NCI-H2196 (cell line): ENCODE results near the gene DPH7.
"Not testable (repeated sequence)": the region's sequence is repeated elsewhere in the genome, so short reads cannot be mapped to it uniquely, and the experiment has no call there.

ENCODE experiments used
- DNase-seq: peaks from one replicate; lab custom pipeline; 2025; ENCODE audit not compliant: unreplicated experiment; lab: John Stamatoyannopoulos, UW

The DPH7 gene

DNA sequence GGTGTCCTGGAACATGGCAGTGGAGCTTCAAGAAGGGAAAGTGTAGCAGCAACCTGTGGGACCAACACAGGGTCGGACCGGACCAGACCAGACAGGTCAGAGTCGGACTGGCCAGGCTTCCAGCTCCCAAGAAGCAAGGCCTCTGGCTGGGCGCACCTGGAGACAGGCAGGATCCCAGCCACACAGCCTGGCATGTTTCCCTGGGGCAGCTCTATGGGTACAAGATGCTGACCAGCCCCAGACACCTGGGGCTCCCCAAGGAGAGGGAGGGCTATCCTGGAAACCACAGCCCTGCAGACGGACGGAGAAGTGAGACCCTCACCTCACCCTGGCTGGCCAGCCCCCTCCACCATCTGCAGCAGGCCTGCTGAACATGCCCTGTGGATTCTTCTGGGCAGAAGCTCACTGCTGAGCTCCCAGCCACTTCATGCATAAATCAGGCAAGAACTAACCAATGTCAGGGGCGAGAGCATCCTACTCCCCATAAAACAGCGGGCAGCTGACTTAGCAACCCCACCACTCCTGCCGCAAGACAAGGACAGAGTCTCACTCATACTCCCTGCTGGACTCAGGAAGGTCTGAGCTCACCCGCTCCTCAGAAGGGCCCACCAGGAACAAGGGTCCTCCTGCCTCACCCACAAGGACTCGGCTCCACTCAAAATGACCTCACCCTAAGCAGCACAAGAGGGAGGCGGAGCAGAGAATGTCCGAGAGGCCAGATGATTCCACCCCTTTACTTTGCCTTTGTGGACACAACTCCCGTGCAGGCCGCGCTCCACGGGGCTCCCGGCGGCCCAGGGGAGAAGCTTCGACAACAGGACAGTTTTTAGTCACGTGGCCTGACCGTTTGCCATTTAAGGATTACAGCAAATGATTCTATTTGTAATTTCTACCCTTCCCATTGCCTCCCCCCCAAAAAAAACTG is 2.9 kb upstream of the DPH7 start:
- DNase-seq = no peak

DNA sequence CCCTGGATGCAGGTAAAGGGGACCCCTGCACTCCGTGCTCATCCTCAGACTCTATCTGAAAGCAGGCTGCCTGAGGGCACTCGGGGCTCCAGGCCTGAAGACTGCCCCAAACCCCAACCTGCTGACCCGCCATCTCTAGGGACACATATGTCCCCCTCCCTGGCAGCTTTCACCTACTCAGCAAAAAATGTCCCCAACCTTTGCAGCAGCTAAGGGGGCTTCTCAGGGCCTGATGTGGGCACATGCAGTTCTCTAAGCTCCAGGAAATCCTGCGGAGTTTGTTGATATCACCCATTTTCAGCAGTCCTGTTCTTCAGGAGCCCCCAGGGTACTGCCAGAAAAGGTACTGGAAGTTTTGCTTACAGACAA is 2.2 kb upstream of the DPH7 start:
- no peak for DNase-seq

DNA sequence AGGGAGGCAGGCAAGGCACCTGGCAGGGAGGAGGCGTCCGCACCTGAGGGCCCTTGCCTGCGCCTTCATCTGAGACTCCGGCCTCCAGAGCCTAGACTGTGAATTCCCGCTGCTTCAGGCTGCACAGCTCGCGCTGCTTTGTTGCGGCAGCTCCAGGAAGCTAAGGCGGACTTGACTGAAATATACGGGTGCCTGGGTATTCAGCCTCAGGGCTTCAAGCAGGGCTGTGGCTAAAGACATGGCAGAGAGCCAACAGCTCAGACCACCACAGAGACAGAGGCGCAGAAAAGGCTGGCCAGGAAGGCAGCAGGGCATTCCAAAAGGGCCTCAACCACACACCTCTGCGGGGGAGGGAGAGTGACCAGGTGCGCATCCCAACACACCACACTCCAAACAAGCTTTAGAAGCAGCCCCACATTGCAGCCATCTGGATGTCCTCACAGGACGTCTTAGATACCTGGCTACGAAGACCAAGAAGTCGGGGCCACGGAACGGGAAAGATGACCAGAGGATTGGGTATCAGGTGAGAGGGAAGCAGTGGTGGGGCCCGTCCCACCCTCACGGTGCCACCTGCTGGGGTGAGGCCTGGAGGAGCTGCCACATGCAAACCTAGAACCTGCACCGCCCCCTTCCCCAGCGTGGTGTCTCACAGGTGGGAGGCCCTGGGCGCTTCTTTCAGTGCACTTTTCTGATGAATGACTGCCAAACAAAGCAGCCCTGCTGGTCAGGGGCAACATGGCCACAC is 1.7 kb upstream of the DPH7 start:
- no peak for DNase-seq

DNA sequence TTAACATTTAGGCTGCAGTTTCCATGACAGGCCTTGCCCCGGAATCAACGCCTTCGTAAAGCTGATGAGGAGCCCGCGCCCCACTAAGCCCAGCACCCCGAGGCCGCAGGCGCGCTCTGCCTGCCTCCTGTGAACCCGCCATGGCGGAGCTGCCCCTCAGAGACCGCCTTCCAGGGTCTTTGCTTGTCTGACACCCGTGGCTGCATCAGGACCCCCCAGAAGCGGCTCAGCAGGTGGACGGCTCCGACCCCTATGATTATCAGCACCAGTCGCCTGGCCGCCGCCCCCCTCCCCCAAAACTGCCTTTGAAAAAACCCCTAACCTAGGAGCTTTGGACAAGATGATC is 507 bp upstream of the DPH7 start:
- DNase-seq = no peak

DNA sequence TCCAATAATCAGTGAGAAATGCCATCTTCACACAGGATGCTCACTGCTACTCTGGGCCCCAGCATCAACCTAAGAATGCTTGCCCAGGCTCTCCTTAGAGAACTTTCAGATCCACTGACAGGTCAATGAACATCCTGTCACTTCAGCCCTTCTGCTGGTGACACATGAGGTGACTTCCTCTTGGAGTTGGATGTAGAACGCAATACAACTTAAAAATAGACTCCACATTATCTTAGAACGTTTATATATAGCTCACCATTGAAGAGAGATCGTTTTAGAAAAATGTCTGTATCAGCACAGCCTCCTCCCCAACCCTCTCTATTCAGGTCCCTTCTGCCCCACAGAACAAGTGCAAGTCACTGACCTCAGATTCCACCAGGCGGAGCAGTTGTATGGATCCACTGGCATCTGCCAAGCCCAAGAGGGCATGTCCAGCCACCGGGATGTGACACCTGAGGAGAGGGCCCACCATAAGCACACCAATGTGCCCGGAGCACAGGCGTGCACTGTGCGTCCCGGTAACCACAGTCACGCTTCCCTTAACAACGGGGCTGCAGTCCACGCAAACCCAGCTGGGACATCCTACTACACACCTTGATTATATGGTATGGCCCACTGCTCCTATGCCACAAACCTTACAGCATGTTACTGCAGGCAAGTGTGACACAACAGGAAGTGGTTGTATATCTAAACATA is 2.9 kb downstream of the DPH7 start:
- no peak for DNase-seq

DNA sequence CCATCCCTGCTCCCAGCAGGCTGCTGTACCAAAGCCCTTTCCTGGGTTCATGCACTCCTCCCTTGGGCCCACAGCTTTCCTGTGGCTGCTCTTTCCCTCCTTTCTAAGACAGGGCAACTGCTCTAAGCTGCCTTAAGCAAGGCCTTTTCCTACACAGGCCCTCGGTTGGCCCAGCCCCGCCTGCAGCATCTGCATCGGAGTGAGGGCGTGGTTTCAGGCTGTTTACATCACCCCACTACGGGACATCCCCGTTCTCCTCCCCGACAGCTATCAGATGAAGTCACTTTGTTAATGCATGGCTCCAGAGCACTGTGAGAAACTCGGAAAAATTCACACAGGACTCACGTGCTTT is 3.4 kb downstream of the DPH7 start:
- DNase-seq = no peak

DNA sequence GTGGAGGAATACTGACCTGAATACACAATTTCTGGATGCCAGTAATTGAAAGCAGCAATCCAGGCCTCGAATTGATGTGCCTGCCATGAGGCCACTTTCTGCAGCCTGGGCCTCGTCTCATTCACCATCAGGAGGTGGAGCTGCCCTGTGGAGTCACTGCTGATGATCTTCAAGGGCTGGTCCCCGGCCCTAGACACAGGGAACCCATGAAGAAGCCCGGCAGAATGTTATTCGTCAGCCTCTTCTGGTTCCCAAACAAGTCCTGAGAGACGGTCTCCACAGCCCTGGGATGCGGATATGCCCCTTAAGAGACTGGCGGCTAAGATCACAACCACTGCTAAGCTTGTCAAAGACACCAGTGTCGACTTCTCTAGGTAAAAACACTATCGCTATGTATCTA is 4.5 kb downstream of the DPH7 start:
- DNase-seq = no peak

DNA sequence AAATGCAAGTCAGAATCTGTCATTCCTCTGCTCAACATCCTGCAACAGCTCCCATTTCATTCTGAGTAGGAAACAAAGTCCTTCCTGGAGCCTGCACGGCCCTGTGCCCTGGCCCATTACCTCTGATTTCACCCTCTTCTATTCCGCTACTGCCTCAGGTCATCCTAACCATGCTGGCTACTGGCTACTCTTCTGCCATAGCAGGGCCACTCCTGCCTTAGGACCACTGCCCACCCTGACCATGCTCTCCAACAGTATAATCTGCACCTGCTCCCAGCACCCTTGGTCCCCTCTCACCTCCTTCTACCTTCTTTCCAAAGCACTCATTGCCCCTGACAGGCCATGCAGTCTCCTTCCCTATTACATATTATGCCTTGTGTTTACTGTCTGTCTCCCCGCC is 8.2 kb downstream of the DPH7 start:
- no peak for DNase-seq

DNA sequence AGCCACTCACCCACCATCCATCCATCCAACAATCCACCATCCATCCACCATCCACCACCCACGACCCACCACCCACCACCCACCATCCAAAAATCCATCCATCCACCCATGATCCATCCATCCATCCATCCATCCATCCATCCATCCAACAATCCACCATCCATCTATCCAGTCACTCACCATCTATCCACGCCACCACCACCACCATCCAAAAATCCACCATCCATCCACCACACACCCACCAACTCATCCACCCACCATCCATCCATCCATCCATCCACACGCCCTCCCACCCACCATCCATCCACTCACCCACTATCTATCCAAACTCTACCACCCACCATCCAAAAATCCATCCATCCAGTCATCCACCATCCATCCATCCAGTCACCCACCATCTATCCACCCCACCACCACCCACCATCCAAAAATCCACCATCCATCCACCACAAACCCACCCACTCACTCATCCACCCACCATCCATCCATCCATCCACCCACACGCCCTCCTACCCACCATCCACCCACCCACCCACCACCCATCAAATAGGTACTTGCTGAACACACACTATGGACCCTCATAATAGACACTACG is 9.0 kb downstream of the DPH7 start:
- DNase-seq = no peak

DNA sequence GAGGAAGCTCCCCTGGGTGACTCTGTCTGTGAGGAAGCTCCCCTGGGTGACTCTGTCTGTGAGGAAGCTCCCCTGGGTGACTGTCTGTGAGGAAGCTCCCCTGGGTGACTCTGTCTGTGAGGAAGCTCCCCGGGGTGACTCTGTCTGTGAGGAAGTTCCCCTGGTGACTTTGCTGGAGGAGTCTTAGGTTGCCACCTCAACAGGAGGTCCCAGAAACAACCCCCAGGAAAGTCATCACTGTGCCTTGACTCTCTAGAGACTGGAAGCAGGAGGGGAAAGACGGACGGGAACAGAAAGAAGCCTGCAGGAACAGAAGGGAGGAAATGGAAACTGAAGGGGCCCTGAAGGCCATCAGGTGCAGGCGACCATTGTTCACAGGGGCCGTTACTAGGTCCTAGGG is 10.3 kb downstream of the DPH7 start:
- not testable (repeated sequence) for DNase-seq

DNA sequence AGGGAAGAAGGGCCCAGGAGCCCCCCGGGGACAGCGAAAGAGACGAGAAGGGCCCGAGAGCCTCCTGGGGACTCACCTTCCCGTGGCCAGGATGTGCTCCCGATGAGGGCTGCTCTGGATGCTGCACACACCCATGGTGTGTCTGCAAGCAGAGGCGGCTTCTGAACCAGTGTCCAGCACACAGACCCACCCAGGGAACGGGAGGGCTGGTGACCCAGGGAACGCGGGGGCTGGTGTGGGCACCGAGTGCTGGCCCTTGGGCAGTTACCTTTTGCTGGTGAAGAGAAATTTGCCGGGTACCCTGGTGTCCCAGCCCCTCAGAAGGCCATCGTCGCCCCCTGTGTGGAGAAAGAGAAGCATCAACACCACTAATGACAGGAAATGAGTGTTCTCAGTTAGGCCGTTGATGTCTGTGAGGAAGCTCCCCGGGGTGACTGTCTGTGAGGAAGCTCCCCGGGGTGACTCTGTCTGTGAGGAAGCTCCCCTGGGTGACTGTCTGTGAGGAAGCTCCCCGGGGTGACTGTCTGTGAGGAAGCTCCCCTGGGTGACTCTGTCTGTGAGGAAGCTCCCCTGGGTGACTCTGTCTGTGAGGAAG is 13.8 kb downstream of the DPH7 start:
- DNase-seq = no peak

DNA sequence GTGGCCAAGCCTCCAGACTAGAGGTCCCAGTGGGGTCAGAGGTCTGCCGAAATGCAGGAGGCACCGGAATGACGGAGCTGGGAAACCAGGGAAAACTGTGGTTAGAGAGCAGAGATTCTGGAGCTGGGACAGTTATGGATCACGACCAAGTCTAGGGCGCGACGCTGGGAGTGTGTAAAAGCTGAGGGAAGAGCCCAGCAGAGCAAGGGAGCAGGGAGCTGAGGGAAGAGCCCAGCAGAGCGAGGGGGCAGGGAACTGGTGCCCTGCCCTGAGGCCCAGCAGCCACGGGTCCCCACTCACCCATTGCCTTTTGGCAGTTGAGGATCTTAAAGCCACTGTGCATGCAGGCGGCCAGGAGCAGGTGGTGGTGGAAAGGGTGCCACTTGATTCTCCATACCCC is 14.6 kb downstream of the DPH7 start:
- DNase-seq = no peak

DNA sequence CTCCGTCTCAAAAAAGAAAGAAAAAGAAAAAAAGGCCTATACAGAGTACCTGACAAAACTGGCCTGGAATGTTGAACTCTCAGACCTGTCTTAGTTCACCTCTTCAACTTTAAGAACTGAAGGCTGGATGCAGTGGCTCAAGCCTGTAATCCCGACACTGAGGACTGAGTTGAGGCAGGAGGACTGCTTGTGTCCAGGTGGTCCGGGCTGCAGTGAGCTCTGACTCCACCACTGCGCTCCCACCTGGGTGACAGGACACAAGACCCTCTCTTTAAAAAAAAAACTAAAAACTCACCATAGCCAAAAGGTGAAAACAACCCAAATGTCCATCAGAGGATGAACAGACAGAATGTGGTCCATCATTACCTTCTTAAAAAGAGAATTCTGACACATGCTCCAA is 20.6 kb downstream of the DPH7 start:
- no peak for DNase-seq

DNA sequence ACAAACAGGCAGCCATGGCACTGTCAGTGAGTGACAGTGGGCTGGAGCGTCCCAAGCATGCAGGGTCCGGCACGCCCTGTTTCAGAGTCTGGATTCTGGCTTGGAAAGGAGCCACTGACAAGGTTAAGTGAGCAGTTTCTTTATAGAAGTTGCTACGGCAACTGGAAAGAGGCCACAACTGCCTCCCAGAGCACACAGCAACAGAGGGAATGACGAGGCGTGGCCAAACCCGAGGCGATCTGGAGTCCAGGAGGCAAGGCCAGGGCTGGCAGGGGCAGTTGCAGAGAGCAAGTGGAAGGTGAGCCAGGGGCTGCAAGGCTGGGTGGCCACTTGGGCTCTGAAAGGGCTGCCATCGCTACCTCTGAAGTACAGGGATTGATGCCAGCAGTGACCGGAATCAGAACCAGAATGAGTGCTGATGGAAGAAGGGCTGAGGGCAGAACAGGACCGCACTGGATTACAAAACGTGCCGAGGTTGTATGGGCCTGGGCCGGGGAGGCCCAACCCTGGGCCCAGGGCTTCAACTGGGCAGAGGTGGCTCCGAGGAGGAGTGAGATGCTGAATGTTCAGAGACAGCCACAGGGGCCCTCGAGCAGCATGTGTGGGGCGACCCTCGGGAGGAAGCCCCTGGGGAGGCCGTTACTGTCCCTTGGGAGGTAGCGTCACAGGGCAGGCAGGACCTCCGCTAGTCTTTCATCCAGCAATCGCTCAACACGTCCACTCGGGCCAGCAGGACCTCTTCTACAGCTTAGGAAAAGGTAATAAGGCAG is 22.5 kb downstream of the DPH7 start:
- DNase-seq = peak; percentile 45

DNA sequence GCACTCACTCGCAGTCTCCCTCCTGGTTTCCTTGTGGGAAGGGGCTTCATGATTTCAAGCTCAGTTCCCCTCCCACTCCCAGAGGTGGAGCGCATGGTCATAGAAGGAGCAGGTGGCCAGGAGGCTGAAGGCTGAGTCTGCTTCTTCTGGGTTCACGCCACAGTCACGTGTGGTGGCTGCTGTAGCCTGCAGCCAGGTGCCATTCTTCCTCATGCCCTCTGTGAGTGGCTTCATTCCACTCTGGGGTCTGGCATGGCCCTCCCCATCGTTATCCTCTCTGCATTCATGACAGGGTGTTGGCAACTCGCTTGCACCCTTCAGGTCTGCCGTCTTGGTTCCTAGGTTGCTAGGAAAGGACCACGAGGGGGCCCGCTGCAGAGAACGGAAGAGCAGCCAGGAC is 23.5 kb downstream of the DPH7 start:
- DNase-seq = no peak

DNA sequence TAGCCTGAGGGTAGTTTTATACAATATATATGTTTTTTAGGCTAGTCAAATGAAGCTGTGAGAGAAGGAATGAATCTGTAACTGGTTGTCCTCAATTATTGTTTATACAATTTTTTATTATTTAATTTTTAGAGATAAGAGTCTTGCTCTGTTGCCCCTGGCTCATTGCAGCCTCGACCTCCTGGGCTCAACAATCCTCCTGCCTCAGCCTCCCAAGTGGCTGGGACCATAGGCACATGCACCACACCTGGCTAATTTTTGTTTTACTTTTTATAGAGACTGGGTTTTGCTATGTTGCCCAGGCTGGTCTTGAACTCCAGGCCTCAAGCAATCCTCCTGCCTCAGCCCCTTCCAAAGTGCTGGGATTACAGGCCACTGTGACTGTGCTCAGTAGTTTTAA is 24.4 kb downstream of the DPH7 start:
- no peak for DNase-seq

DNA sequence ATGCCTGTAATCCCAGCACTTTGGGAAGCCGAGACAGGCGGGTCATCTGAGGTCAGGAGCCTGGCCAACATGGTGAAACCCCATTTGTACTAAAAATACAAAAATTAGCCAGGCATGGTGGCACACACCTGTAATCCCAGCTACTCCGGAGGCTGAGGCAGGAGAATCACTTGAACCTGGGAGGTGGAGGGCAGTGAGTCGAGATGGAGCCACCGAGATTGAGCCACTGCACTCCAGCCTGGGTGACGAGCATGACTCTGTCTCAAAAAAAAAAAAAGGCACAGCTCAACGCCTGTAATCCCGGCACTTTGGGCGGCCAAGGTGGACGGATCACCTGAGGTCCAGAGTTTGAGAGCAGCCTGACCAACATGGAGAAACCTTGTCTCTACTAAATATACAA is 25.1 kb downstream of the DPH7 start:
- DNase-seq = not testable (repeated sequence)

DNA sequence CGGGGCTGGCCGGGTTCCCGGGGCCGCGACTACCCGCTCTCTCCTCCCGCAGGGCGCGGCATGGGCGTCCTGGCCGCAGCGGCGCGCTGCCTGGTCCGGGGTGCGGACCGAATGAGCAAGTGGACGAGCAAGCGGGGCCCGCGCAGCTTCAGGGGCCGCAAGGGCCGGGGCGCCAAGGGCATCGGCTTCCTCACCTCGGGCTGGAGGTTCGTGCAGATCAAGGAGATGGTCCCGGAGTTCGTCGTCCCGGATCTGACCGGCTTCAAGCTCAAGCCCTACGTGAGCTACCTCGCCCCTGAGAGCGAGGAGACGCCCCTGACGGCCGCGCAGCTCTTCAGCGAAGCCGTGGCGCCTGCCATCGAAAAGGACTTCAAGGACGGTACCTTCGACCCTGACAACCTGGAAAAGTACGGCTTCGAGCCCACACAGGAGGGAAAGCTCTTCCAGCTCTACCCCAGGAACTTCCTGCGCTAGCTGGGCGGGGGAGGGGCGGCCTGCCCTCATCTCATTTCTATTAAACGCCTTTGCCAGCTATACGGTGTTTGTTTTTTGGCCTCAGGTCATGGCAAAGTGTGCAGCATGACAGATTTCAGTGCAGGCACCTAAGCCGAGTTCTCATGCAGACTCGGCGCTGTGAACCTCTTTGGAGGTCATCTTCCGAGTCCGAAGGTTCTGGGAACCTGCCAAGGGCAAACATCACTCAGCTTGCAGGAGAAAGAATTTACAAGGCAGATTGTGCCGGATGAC is 26.5 kb downstream of the DPH7 start:
- no peak for DNase-seq

DNA sequence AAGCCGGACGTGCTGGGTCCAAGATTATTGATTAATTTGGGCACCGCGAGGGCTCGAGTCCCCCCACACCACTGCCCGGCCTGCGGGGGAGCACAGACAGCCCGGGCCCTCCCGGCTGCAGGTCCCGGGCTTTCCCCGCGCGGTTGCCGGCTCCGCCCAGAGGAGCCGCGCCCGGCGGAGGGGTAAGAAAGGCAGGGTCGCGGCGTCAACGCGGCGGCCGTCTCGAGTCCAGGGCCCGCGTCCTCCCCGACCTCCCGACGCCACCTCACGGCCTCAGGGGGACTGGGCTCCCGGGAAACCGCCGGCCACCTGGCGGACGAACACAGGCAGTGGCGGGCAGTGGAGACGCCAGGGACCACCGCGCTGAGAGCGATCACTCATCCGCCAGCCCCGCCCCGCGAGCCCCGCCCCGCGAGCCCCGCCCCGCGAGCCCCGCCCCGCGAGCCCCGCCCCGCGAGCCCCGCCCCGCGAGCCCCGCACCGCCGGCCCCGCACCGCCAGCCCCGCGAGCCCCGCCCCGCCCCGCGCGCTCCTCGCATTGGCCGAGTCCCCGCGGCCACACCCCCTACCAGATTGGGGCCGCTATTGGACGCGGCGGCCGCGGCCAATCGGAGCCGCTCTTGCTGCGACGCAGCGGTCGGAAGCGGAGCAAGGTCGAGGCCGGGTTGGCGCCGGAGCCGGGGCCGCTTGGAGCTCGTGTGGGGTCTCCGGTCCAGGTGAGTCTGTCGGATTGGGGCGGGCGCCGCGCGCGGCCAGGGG is 27.3 kb downstream of the DPH7 start, which contains the start of gene MRPL41:
TSS of gene MRPL41 (plus strand) at position 616 of the 758 bp plus-strand sequence. CDS start 203 bp downstream, outside the sequence.
- peak; percentile 95 for DNase-seq
